Kidney (tissue), 14 donors: ENCODE data around the gene FCGBP. TPM values are rescaled to one million over a fixed set of nuclear protein-coding genes. Genes with fewer than 3 reads are reported as not detected.
"Not testable (repeated sequence)": the region's sequence is repeated elsewhere in the genome, so short reads cannot be mapped to it uniquely, and the experiment has no call there.

Experiments used
- DNase-seq, 5 donors: peaks; one replicate each; pipeline ENCODE4 v3.0.0-alpha.2; 2013 to 2020
- FAIRE-seq: peaks from 2 replicates; lab custom pipeline; 2012; peaks lifted over from hg19 to GRCh38; lab: Jason Lieb, UNC
- H3K27ac ChIP-seq, 2 donors: one replicate each; pipeline ENCODE4 v1.7.0; 2013; ENCODE audit warnings: low read depth in 2 of 2, low read length in 2 of 2, inconsistent platforms in 1 of 2
- H3K27me3 ChIP-seq: one replicate; pipeline ENCODE4 v1.7.1; 2013; ENCODE audit warnings: low read length, inconsistent platforms; ENCODE audit not compliant: control insufficient read depth, insufficient read depth
- H3K36me3 ChIP-seq, 3 donors: one replicate each; pipeline versions ENCODE4 v1.7.0 to v1.7.1; 2013; ENCODE audit warnings: low read length in 3 of 3, control low read depth in 1 of 3, inconsistent platforms in 1 of 3; ENCODE audit not compliant: insufficient read depth in 3 of 3, control insufficient read depth in 2 of 3
- H3K4me1 ChIP-seq, 3 donors: one replicate each; pipeline versions ENCODE4 v1.7.0 to v1.7.1; 2013; ENCODE audit warnings: low read length in 3 of 3, inconsistent platforms in 1 of 3, low read depth in 1 of 3; ENCODE audit not compliant: control insufficient read depth in 2 of 3, insufficient read depth in 2 of 3
- H3K4me3 ChIP-seq, 3 donors: one replicate each; pipeline versions ENCODE4 v1.7.0 to v1.8.1; 2013; ENCODE audit warnings: low read length in 3 of 3, control low read depth in 1 of 3, inconsistent platforms in 1 of 3
- H3K9ac ChIP-seq, 3 donors: one replicate each; pipeline versions ENCODE4 v1.7.0 to v1.7.1; 2013; ENCODE audit warnings: low read length in 3 of 3, control low read depth in 1 of 3, inconsistent platforms in 1 of 3
- H3K9me3 ChIP-seq, 3 donors: one replicate each; pipeline versions ENCODE4 v1.7.0 to v1.7.1; 2013; ENCODE audit warnings: low read length in 3 of 3, control low read depth in 1 of 3, inconsistent platforms in 1 of 3; ENCODE audit not compliant: control insufficient read depth in 2 of 3, insufficient read depth in 1 of 3
- intact Hi-C: fragments of 100-400 bp; cut with DNase I; formaldehyde crosslinking; loops from one replicate; pipeline ENCODE4 v1.11.1; 2022
- polyA plus RNA-seq: library from polyadenylated mRNA; stranded (reverse); fragments of 350-450 nt; fragmentation: Illumina TruSeq; extraction: RNeasy Lipid Tissue Mini Kit (QIAGEN cat#74804); gene quantifications from one replicate; pipeline ENCODE4 v1.2.3, GENCODE V29; 2014; ENCODE audit warnings: low read depth, low replicate concordance; ENCODE audit not compliant: insufficient read depth
- total RNA-seq: library from RNA; stranded (reverse); fragmentation: NEBNext Ultra II Directional; extraction: Animal tissue kit (Norgen Biotek cat#: 25700); gene quantifications from one replicate; pipeline ENCODE4 v1.2.1, GENCODE V29; 2021
- TF ChIP-seq, protein P1 (sequence below): IDR thresholded peaks from 3 replicates; pipeline ENCODE4 v1.5.1; 2012; ENCODE audit warnings: mild to moderate bottlenecking, moderate library complexity, borderline replicate concordance; ENCODE audit not compliant: insufficient read depth; ENCODE audit errors: extremely low read depth
- donor health status: control.
- donor health status: control.
- donor health status: control.
- donor health status: control.
- donor health status: control.
- donor health status: DM: yes; HTN: yes; CAD: no.
- donor health status: Normal renal cell carcinoma (clear cell type).

The FCGBP gene
- total and polyA plus RNA-seq, 2 donors from 2014 or later, result 7.6 to 51.7 TPM

DNA sequence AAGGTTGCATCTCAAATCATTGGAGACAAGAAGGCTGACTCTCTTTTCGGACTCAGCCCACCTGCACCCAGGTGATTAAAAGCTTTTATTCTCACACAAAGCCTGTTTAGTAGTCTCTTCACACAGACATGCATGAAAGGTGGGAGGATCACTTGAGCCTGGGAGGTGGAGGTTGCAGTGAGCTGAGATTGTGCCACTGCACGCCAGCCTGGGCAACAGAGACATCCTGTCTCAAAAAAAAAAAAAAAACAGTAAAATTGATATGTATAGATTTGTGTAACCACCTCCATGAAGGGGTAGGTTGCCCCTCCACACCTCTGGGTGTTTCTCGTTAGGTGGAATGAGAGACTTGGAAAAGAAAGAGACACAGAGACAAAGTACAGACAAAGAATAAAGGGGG, 24.5 kb upstream of the FCGBP start:
- FAIRE-seq, H3K4me3 ChIP-seq, H3K9ac ChIP-seq, H3K9me3 ChIP-seq, H3K27ac ChIP-seq, DNase-seq, intact Hi-C loops, H3K4me1 ChIP-seq, H3K36me3 ChIP-seq, H3K27me3 ChIP-seq: not testable (repeated sequence)

DNA sequence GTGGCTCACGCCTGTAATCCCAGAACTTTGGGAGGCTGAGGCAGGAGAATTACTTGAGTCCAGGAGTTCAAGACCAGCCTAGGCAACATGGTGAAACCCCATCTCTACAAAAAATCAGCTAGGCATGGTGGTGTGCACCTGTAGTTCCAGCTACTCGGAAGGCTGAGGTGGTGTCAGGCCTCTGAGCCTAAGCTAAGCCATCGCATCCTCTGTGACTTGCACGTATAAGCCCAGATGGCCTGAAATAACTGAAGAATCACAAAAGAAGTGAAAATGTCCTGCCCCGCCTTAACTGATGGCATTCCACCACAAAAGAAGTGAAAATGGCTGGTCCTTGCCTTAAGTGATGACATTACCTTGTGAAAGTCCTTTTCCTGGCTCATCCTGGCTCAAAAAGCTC, 23.5 kb upstream of the FCGBP start:
- H3K36me3 ChIP-seq, FAIRE-seq, H3K4me3 ChIP-seq, H3K27me3 ChIP-seq, H3K9ac ChIP-seq, H3K4me1 ChIP-seq, DNase-seq, intact Hi-C loops, H3K27ac ChIP-seq, H3K9me3 ChIP-seq: not testable (repeated sequence)

DNA sequence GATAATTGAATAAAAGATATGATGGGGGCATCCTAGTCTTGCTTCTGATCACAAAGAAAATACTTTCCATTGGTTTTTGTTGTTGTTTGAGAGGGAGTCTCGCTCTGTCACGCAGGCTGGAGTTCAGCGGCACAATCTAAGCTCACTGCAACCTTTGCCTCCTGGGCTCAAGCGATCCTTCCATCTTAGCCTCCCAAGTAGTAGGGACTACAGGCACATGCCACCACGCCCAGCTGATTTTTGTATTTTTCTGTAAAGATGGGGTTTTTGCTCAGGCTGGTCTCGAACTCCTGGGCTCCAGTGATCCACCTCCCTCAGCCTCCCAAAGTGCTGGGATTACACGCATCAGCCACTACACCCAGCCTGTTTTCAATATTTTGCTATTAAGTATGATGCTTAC, 19.5 kb upstream of the FCGBP start:
- no peak overlapping the region for H3K27ac ChIP-seq
- H3K4me1 ChIP-seq, result no peaks in the 10 kb centered on the region
- intact Hi-C loops, result no loop called here
- DNase-seq (no peak), FAIRE-seq (no peak)
- no peaks in the 10 kb centered on the region for H3K36me3 ChIP-seq
- TF ChIP-seq, protein P1, sequence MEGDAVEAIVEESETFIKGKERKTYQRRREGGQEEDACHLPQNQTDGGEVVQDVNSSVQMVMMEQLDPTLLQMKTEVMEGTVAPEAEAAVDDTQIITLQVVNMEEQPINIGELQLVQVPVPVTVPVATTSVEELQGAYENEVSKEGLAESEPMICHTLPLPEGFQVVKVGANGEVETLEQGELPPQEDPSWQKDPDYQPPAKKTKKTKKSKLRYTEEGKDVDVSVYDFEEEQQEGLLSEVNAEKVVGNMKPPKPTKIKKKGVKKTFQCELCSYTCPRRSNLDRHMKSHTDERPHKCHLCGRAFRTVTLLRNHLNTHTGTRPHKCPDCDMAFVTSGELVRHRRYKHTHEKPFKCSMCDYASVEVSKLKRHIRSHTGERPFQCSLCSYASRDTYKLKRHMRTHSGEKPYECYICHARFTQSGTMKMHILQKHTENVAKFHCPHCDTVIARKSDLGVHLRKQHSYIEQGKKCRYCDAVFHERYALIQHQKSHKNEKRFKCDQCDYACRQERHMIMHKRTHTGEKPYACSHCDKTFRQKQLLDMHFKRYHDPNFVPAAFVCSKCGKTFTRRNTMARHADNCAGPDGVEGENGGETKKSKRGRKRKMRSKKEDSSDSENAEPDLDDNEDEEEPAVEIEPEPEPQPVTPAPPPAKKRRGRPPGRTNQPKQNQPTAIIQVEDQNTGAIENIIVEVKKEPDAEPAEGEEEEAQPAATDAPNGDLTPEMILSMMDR, result no peak
- no peak overlapping the region for H3K9ac ChIP-seq
- H3K9me3 ChIP-seq, result no peaks in the 10 kb centered on the region
- H3K4me3 ChIP-seq, result no peak overlapping the region
- no peaks in the 10 kb centered on the region for H3K27me3 ChIP-seq

DNA sequence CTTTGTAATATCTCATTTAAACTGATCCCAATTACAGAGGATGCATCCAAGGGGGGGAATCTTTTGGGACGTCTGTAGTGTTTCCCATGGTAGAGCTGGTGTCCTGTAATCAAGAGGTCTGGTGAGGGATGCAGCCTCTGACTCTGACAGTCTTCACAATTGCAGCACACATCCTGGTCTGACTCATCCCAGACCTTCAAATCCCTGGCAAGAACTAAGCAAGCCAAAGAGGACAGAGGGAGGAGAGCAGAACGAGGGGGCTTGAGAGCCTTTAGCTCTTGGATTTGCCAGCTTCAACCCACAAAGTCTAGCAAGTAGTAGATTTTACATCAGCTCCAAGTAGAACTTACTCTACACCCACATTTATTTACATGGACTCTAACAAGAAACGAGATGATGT, 17.3 kb upstream of the FCGBP start:
- Histone ChIP-seq H3K9me3 (no peaks in the 10 kb centered on the region), H3K27ac (no peak overlapping the region), H3K27me3 (no peaks in the 10 kb centered on the region), H3K36me3 (no peaks in the 10 kb centered on the region), H3K9ac (no peak overlapping the region), H3K4me1 (no peaks in the 10 kb centered on the region), H3K4me3 (no peak overlapping the region)
- no peak for DNase-seq
- TF ChIP-seq, protein P1, result no peak
- intact Hi-C loops, result no loop called here
- FAIRE-seq, result no peak

DNA sequence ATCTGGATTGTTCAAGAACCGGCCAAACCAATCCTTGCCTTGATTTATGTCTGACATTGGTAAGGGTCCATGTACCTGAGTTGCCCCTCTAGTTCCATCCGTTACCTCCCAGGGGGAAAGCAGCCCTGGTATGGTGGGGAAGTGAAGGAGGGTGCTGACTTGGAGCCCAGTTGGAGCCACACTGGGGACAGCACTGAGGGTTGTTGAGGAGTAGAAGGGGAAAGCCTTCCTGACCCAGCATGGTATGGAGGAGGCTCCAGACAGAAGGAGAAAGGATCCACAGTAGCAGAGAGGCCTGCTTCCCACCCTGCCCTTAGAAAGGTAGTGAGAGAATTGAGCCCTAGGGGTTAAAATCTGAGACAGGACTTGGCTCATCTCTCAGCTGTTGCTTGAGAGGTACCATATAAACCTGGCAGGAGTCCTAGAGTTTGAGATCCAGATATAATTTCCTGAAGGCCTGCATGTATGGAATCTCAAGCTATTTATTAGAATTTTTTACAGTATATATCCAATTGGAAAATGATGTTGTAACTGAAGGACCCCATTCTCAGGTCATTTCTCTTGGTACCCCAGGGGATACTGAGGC, 16.7 kb upstream of the FCGBP start:
- intact Hi-C loops, result no loop called here
- Histone ChIP-seq H3K27ac (no peak overlapping the region), H3K36me3 (no peaks in the 10 kb centered on the region), H3K4me3 (no peak overlapping the region), H3K9ac (no peak overlapping the region), H3K9me3 (no peaks in the 10 kb centered on the region), H3K4me1 (no peaks in the 10 kb centered on the region), H3K27me3 (no peaks in the 10 kb centered on the region)
- no peak for DNase-seq
- TF ChIP-seq, protein P1, result no peak
- no peak for FAIRE-seq
